NCI-H1930 (cell line): ENCODE measurements around the gene TLR8.

ENCODE experiments used
- DNase-seq, 2 experiments: peaks; one replicate each; lab custom pipeline; 2025; lab: John Stamatoyannopoulos, UW

TLR8 gene

DNA sequence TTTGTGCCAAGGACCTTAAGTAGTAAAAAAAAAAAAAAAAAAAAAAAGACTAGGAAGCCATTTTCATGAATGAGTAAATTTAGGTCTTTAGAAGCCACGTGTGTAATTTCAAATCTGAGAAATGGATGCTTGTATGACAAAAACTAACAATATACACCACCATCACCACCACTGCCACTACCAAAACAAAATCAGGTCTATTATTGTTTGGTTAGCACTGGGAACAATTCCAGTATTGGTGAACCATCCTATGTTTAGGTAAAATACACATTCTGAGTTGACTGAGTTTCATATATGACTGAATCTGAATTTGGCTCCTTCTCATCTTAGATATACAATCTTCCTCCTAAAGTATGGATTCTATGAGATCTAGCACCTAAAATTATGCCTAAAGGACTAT is 59.7 kb downstream of the TLR8 start:
- DNase-seq = no peak

DNA sequence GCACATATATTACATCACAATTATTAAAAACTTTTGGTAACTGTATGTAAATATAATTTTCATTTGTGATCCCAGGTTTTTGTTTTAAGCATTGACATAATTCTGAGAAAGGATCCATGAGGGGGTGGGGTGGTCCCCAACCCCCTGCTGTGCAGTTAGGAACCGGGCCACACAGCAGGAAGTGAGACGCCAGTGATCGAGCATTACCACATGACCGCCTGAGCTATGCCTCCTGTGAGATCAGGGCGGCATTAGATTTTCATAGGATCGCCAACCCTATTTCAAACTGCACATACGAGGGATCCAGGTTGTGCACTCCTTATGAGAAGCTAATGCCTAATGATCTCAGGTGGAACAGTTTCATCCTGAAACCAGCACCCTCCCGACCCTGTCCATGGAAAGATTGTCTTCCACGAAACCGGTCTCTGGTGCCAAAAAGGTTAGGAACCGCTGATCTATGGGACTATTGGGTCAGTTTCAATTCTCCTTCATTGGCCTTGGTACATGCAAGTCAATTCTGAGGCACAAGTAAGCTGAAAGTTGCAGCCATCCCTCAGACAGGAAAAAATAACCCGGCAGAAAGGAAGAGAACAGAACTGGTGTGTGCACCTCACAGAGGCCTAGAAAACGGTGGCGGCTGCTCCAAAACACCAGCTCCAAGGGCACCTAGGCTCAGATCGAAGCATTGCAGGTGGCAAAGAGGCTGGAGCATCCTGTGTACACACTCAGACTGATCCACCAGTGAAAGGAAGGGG is 61.5 kb downstream of the TLR8 start:
- DNase-seq = no peak

DNA sequence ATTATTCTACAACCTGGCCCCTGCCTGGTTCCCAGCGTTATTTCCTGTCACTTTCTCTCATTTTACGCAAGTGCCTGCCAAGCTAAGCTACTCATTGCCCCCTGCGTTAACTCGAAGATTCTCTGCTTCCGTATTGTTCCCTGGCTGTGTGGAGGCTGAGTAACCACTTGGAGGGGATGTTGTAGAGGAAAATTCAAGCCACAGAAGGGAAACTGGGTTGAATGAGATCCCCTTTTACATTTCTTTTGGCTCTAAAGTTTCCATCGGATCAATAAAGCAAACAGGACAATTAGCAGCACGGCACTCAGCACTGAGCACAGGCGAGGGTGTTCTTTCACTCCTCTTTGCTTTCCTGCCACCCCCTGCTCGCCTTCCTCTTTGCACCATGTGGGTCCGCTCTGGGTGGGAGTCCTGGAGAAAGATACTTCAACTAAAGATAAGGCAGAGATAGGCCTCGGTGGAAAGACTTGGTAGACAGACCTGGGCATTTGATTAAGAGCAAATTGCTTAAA is 64.3 kb downstream of the TLR8 start:
- DNase-seq = no peak

DNA sequence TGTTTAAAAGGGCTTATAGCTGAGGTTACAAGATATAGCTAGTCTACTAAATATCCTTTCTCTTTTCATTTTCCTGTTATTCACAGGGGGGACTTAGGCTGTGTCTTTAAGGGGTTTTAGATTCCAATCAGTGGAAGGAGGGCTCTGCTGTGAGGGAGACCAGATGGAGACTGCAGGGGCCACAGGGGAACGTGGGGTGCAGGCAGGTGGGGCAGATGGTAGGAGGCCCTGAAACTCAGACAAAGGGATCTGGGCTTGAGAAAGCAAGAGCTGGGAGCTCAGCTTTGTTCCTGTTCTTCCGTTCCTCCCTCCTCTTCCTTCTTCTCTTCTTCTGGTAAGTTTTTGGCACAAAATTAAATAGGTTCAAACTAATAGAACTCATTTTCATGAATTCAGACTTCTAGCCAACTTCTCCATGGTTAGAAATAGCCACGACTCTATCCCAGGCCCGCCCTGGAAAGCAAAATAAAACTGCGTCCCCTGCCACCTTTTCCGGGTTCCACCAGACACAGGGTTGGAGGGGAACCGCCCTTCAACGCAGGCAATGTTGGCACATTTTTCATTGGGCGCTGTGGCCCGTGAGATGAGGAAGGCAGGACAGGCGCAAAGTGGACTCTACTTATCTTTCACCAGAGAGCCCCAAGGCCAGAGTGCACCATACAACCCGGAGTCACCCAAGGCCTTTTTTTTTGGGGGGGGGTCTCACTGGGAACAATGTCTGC is 65.0 kb downstream of the TLR8 start:
- no peak for DNase-seq

DNA sequence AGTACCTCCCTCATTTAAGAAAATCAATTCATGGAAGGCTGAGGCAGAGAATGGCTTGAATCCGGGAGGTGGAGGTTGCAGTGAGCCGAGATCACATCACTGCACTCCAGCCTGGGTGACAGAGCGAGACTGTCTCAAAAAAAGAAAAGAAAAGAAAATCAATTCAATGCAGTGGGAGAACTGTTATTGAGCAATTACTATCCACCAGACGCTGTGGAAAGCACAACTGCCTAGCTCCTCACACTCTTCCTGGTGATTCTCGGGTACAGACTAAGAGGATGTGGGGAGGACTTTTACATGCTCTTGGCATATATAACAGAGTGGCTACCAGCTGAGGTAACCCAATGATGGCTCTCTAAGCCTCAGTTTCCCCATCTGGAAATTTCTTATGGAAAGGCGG is 65.8 kb downstream of the TLR8 start:
- no peak for DNase-seq
